ENCODE measurements around the gene TUBAL3.
A peak's percentile ranks its signal among the peaks of the same experiment; 100 is the strongest.
"Not testable (repeated sequence)": the region's sequence is repeated elsewhere in the genome, so short reads cannot be mapped to it uniquely, and the experiment has no call there.

Gene TUBAL3

GRCh38 chr10:5419466-5420094 lies 15.0 kb upstream of the TUBAL3 start:
- no peak for DNase-seq

DNA sequence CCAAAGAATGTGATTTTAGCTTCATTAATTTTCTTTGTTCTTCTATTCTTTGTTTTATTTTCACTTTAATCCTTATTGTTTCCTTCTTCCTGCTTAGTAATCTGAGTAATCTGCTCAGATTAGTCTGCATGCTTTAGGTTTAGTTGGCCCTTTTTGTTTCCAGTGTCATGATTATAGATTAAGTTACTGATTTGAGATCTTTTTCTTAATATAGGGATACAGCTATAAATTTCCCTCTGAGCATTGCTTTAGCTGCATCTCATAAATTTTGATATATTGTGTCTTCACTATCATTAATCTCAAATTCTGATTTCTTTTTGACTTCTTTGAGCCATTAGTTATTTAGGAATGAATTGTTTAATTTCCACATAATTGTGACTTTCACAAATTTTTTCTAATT lies 14.0 kb upstream of the TUBAL3 start:
- no peak for DNase-seq

DNA sequence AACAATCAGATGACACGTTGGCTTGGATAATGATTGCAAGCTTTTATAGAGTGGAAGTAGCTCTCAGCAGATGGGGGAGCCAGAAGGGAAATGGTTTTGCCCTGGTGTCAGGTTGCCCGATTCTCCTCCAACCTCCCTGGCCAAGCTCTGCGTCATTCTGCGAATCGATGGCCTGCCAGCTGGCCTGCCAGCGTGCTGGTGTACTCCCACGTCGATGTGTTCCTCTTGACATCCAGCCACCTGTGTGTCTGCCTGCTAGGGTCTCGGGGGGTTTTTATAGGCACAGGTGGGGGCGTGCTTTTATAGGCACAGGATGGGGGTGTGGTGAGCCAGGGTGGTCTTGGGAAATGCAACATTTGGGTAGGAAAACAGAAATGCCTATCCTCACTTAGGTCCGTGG lies 12.4 kb upstream of the TUBAL3 start:
- DNase-seq: no peak

DNA sequence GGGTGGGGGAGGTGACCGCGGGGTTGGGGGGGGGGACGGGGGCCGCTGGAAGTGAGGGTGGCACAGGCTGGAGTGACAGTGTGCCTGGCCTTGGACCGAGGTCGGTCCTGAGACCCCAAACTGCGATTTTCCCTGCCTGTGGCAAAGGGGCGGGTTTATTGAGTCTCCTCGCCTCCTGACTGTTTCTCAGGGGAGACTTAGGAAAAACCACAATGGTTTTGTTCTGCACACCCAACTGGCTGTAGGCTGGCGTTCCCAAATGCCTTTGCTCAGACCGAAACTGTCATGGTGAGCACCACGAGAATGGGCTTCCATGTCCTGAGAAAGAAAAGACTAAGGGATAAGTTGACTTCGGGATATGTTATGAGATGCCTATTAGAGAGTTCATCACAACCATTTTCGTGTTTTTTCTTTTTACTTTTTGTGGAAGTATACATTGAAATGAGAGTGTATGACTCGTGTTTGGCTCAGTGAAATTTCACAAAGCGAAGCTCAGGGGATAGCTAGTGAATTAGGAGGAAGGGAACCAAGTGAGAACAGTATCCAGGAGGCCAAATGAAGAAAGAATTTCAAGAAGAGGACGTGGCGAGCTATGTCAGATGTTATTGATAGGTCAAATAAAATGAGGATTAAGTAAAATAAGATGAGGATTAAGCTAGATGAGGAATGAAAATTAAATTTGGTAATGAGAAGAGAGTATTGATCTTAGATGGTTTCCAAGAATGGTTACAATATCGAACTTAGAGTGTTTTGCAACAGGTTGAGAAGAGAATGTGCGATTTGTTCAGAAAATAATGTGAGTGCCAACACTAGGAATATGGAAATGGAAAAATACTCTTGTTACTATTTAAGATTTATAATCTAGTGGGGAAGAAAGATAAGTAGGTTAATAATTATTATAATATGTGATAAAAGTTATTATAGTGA lies 8.6 kb upstream of the TUBAL3 start:
- DNase-seq: no peak

DNA sequence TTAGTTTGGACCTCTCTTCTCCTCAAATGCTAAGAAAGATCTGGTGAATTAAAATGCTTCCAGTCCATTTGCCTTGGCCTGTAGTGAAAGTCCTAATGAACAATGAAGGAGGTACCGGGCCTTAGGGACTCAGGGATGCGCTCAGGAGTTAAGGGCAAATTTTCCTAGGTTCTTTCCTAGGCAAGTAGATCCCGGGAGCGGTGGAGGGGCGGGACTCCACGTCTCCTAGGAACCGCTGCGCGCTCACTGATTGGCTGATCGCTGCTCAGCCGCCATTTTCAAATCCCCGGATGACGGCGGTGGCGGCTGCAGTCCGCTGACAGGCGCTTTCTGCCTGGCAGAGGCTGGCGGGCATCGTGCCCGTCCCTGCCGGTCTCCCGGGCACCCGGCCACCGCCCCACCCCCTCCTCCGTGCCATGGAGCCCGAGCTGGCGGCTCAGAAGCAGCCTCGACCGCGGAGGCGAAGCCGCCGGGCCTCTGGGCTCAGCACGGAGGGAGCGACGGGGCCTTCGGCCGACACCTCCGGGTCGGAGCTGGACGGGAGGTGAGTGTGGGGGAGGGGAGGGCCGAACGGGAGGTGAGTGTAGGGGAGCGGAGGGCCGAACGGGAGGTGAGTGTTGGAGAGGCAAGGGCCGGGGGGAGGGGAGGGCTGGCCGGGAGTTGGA lies 7.8 kb upstream of the TUBAL3 start, which contains the start of gene NET1:
Gene NET1, plus strand, starts transcription at position 281 of the 665 bp plus-strand sequence. Its CDS starts 136 bp downstream, at position 417.
- peak; percentile 86 for DNase-seq

DNA sequence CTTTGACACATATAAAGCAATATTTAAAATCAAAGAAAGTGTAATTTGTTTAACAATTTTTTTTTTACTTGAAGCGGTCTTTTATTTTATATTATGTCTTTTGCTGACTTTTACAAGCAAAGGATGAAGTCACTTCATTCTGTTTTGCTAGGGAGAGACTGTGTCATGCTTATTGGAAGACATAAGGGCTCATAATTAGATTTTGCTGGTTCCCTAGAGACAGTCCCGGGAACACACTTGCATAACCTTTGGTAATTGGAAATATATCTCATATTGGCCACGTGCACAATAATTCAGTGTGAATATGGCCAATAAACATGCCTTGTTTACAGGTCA lies 7.3 kb upstream of the TUBAL3 start:
- DNase-seq: no peak

DNA sequence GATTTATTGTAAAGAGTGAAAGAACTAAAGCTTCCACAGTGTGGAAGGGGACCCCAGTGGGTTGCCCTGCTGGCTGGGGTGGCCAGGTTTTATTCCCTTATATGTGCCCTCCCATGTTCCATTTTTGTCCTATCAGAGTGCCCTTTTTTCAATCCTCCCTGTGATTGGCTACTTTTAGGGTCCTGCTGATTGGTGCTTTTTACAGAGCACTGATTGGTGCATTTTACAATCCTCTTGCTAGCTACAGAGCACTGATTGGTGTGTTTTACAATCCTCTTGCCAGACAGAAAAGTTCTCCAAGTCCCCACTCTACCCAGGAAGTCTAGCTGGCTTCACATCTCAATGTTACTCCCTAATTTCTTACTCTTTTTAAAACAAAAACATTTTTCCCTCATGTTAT lies 6.2 kb upstream of the TUBAL3 start:
- not testable (repeated sequence) for DNase-seq

- no peak for DNase-seq
Measured at GRCh38 chr10:5406918-5407317, 2.3 kb upstream of the TUBAL3 start.

GRCh38 chr10:5402798-5403197 lies 1.8 kb downstream of the TUBAL3 start:
- no peak for DNase-seq

GRCh38 chr10:5400468-5401240 lies 4.0 kb downstream of the TUBAL3 start:
- DNase-seq: no peak

- DNase-seq: no peak
Measured at GRCh38 chr10:5399332-5399731, 5.3 kb downstream of the TUBAL3 start.

DNA sequence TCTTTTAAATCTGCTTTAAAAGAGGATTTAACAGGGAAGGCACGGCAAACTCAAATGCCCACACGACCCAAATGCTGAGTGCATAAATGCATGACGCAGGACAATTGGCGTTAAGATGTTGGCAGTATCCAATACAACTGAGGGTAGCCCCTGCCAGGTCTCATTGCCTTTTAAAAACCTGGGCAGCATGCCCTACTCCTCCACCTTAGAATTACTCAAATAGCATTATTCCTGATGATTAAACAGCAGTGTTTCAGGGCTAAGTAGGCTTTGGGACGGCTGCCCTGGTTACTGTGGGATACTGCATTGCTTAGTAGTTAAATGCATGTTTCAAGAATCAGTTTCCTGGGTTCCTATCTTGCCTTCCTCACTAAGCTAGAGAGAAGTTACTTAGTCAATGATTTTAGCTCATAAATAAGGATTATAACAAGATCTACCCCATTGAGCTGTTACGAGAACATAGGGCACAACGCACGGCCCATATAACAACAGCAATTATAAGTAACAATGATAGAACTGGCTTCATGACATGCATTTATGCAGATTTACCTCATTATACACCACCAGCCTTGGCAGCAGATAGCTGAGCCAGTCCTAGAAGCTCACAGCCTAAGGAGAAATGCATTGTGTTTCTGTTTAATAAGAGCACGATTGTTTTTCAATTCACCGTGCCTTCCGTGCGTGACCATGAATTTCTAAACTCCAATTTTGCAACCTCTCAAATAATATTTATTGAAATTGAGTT lies 7.9 kb downstream of the TUBAL3 start:
- no peak for DNase-seq

- no peak for DNase-seq
Measured at GRCh38 chr10:5395168-5395567, 9.5 kb downstream of the TUBAL3 start.

DNA sequence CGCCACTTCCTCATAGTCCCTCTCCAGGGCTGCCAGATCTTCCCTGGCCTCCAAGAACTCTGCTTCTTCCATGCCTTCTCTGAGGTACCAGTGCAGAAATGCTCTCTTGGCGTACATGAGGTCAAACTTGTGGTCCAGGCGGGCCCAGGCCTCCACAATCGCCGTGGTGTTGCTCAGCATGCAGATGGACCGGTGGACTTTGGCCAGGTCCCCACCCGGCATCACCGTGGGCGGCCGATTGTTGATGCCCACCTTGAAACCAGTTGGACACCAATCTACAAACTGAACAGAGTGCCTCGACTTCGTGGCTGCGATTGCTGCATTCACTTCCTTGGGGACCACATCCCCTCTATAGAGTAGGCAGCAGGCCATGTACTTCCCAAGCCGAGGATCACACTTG lies 11.1 kb downstream of the TUBAL3 start:
- DNase-seq: no peak

DNA sequence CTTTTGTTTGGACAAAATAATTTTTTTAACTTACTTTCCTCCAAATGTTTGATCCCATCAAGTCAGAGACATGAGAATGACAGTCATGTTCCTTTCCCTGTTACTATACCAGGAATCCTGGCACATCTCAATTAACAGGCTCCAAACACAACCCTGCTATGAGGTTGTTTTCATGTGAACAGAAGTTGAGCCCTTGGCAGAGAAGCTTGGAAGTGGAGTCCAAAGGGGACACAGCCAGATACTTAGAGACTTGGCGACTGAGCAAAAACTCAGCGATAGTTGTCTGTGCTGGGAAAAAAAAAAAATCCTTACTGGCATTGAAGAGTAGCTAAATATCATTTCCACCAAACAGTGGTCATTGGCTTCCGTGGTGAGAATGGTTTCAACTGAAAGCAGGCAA lies 12.8 kb downstream of the TUBAL3 start:
- no peak for DNase-seq

GRCh38 chr10:5390607-5391205 lies 13.9 kb downstream of the TUBAL3 start:
- no peak for DNase-seq

- DNase-seq: no peak
Measured at GRCh38 chr10:5387169-5387568, 17.5 kb downstream of the TUBAL3 start.

DNA sequence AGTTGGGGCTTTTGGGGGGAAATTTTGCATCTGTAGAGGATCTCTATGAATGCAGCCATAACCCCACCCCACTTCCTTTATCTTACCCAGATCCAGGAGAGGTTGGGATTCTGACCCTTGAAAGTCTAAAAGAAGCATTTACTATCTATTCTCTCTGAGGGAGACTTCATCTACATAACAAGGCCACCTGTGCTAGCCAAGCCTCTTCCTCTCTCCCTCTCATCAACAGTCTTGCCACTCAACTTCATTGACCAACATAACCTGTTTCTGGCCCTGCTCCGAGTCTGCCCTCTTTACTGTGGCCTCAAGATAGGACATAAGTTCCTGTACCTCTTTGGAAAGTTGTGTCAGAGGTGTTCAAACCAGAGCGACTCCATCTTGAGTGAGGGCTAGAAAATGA lies 19.4 kb downstream of the TUBAL3 start:
- no peak for DNase-seq

- no peak for DNase-seq
Measured at GRCh38 chr10:5381187-5381586, 23.4 kb downstream of the TUBAL3 start.

DNA sequence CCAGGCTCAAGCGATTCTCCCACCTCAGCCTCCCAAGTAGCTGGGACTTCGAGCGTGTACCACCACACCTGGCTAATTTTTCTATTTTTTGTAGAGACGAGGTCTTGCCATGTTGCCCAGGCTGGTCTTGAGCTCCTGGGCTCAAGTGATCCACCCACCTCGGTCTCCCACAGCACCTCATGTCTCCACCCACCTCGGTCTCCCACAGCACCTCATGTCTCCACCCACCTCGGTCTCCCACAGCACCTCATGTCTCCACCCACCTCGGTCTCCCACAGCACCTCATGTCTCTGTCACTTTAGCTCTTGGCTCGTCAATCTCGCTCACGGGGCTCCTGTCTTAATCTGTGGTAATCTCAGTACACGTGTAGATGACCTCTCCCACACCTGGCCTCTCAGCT lies 24.2 kb downstream of the TUBAL3 start:
- DNase-seq: not testable (repeated sequence)

DNA sequence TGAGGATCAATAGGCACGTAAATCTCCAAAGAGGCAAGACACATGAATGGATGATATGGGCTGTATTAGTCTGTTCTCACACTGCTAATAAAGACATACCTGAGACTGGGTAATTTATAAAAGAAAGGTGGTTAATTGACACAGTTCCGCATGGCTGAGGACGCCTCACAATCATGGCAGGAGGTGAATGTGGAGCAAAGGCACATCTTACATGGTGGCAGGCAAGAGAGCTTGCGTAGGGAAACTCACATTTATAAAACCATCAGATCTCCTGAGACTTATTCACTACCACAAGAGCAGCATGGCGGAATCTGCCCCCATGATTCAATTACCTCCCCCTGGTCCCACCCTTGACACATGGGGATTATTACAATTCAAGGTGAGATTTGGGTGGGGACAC lies 25.4 kb downstream of the TUBAL3 start:
- not testable (repeated sequence) for DNase-seq

DNA sequence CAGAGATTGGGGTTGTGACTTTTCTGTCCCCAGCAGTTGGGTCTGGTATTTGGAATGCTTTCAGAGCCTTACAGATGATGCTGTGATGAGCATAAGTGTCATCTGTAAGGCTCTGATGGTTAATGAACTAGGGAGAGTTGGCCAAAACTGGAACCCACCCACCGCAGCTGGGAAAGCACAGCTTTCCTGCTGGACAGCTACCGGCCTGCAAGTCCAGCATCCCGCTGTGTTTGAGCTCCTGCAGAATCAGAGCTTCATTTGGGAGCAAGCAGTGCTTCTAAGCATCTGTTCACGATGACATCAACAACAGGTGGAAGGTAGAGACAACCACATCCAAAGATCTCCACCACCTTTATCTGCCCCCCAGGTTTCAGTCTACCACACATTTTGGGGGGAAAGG lies 28.2 kb downstream of the TUBAL3 start:
- no peak for DNase-seq

All from stimulated activated CD8-positive, alpha-beta memory T cell treated with anti-CD3 and anti-CD28 coated beads, Interleukin-4, amount 100 ng/mL, for 48 hours (primary cell).